Cortex of kidney (tissue), 1 donor: ENCODE measurements around the gene NUCB1.
A peak's percentile ranks its signal among the peaks of the same experiment; 100 is the strongest.

ENCODE experiments used
- DNase-seq: peaks from one replicate; lab custom pipeline; 2025; lab: John Stamatoyannopoulos, UW

Gene NUCB1

DNA sequence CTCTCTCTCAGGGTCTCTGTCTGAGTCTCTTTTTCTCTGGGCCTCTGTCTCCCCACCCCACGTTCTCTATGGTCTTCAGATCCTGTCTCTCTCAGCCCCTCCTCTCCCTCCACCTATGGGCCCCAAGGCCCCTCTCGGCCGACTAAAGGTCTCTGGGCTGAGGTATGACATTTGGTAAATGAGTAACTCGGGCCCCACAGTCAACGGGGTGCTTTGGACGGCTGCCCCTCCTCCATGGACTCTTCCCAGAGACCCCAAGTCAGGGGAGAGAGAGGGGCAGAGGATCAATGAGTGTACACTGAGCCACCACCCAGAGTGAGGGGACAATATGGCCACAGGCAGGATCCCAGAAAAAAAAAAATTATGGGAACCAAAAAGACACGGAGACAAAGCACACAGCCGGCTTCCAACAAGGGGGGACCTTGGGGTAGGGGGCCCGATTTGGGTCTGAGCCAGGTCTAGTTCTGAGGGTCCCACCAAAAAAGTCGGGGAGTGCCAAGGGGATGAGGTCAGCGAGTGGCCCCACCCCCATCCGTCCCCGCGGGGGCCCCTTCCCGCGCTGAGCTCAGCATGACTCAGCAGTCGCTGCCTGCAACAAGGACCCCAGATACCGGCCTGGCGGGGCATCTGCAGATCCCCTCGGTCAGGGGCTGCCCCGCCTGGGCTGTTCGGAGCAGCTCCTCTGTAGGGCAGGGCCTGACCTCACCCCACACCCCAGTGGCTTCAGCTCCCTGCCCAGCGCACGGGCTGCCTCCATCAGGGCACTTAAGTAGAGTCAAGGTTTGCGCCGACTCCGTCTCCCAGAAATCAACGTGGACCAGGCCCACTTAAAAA lies 63.5 kb downstream of the NUCB1 start:
- no peak for DNase-seq

DNA sequence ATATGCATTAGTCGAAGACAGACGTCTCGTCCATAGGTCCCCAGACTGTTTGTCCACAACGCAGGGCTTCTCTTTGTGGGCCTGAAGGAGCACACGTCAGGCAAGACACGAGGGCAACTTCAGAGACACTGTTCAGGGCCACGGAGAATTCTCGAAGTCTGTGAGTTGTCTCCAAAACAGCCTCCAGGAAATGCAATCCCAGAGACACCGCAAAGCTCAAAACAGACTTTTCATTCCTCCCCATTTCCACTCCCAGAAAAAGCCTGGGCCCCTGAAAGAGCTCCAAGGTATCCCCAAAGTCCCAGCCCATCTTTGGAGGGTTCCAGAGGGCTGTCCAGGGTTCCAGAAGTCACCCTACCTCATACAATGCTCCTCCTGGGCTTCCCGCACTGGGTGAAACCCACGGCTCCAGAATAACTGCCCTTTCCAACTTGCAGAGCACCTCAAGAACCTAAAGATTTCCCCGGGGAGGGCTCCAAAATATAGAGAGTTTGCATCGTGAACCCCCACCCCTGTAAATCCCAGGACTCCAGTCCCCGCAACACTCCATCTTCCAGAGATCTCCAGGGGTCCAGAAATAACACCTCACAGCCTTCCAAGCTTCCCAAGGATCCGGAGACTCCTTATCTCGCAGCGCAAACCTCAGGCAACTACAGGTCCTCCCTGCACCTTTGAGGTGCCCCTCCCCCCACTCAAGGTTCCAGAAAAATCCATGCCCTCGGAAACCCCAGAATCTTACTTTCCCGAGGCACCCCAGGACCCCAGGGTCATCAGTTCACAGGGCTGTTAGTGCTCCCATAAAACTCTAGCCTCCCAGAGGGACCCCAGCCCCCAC lies 64.3 kb downstream of the NUCB1 start:
- DNase-seq: no peak

DNA sequence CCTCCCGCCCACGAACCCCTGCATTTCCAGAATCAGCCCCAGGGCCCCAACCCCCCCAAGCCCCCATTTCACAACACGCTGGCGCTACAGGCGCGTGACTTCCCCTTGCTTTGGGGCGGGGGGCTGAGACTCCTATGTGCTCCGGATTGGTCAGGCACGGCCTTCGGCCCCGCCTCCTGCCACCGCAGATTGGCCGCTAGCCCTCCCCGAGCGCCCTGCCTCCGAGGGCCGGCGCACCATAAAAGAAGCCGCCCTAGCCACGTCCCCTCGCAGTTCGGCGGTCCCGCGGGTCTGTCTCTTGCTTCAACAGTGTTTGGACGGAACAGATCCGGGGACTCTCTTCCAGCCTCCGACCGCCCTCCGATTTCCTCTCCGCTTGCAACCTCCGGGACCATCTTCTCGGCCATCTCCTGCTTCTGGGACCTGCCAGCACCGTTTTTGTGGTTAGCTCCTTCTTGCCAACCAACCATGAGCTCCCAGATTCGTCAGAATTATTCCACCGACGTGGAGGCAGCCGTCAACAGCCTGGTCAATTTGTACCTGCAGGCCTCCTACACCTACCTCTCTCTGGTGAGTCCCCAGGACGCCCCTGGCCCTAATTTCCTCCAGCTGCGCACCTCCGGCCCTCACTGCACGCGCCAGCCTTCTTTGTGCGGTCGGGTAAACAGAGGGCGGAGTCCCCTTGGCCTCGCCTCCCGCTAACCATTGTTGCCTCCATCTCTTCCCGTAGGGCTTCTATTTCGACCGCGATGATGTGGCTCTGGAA lies 65.1 kb downstream of the NUCB1 start, which contains the start of gene FTL:
TSS of gene FTL (plus strand) at position 270 of the 766 bp plus-strand sequence. CDS start at position 469, 199 bp downstream.
- peak; percentile 85 for DNase-seq

DNA sequence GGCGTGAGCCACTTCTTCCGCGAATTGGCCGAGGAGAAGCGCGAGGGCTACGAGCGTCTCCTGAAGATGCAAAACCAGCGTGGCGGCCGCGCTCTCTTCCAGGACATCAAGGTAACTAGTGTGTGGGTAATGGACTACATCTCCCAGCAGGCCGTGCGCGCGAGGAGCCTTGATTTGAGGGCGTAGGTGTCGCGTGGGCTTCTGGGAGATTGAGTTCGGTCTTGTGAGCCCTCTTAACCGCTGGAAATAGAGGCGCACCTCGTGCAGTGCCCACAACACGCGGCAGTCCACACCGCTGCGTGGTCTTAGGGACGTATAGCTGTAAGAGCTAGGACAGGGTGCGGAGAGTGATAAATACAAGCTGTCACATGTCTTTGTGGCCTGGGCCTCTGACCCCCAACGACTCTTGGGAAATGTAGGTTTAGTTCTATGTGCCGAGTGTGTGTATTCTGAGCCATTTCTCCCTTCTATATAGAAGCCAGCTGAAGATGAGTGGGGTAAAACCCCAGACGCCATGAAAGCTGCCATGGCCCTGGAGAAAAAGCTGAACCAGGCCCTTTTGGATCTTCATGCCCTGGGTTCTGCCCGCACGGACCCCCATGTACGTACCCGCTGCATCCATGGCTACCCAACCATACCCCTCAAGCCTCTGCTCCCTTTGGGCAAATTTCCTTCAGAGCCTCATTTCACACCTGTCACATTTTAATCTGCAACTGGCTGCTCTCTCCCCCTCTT lies 65.9 kb downstream of the NUCB1 start:
- no peak for DNase-seq

DNA sequence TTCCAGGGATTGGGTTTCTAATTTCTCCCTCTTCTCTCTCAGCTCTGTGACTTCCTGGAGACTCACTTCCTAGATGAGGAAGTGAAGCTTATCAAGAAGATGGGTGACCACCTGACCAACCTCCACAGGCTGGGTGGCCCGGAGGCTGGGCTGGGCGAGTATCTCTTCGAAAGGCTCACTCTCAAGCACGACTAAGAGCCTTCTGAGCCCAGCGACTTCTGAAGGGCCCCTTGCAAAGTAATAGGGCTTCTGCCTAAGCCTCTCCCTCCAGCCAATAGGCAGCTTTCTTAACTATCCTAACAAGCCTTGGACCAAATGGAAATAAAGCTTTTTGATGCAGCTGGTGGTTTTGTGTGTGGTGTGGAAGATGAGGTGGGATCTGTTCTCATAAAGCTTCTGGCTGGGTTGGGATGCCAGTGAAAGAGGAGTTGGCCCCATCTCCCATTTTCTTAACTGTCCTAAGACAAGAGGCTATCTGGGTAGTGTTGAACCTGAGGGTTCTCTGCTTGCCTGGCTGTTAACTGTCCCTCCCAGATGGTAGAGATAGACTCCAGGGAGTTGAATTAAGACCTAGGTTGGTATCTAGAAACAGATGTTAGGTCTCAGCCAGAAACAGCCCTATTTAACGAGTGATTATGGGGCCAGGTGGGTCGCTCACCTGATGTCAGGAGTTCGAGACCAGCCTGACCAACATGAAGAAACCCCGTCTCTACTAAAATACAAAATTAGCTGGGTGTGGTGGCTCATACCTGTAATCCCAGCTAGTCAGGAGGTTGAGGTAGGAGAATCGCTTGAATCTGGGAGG lies 66.6 kb downstream of the NUCB1 start:
- DNase-seq: no peak

DNA sequence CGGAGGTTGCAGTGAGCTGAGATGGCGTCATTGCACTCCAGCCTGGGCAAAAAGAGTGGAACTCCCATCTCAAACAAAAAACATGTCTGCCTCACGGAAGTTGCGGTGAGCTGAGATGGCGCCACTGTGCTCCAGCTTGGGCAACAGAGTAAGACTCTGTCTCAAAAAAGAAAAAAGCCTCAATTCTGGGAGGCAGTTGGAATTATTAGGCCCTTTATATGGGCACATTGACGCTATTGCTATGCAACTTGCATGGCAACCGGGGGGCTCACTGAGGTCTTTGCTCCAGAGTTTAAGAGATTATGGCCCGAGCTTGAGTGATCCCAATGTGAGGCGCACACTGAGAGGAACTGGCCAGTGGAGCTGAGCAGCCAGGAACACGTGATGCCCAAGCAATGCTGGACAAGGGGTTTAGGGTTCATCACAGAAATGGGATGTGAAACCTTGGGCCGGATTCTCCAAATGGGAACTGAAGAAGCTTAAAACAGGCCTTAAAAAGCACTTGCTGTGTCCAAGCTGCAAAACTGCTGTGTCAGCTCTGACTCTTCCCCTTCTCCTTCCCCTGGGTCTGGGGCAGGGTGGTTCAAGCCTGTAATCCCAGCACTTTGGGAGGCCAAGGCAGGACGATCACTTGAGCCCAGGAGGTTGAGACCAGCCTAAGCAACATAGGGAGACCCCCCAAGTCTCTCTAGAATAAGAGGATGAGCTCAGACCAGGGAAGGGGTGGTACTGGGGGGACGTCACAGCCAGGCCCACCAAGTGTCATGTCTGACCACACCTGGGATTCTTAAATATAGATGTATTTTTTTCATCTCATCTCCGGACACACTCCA lies 67.5 kb downstream of the NUCB1 start:
- no peak for DNase-seq

DNA sequence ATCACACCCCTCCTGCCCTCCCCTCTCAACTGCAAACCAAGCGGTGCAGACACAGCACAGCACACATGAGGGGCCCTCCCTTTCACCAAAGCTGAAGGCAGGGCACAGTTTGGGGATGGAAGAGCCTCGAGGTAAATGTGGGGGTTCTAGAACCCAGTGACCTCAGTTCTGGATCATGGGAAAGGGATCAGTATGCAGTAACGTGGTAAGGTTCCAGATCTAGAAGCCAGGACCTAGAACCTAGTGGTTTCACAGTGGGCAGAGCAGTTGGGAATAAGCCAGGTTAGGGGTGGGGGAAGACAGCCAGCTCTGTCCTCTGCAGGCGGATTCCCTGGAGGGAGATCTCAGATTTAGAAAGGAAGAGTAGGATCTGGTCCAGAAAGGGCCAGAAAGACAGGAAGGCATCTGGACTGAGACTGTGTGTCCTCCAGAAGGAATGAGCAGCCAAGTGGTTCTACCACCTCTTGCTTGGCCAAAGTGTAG lies 68.1 kb downstream of the NUCB1 start:
- DNase-seq: no peak

DNA sequence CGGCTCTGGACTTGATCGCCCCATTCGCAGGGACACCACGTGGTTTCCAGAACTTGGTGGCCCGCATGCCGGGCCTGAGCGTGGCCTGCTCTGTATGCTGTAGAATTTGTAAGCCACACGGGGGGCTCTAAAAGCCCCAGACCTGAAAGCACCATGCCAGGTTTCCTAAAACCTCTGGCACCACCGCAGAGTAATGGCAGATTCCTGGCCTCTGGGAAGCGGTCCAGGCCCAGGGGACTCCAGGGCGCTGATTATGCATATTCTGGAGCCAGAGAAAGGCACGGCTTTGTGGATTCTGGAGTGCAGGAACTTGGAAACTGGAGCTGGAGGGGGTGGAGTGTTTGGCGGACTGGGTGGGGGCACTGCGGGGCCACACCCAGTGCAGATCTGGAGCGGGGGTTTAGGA lies 68.7 kb downstream of the NUCB1 start:
- no peak for DNase-seq

DNA sequence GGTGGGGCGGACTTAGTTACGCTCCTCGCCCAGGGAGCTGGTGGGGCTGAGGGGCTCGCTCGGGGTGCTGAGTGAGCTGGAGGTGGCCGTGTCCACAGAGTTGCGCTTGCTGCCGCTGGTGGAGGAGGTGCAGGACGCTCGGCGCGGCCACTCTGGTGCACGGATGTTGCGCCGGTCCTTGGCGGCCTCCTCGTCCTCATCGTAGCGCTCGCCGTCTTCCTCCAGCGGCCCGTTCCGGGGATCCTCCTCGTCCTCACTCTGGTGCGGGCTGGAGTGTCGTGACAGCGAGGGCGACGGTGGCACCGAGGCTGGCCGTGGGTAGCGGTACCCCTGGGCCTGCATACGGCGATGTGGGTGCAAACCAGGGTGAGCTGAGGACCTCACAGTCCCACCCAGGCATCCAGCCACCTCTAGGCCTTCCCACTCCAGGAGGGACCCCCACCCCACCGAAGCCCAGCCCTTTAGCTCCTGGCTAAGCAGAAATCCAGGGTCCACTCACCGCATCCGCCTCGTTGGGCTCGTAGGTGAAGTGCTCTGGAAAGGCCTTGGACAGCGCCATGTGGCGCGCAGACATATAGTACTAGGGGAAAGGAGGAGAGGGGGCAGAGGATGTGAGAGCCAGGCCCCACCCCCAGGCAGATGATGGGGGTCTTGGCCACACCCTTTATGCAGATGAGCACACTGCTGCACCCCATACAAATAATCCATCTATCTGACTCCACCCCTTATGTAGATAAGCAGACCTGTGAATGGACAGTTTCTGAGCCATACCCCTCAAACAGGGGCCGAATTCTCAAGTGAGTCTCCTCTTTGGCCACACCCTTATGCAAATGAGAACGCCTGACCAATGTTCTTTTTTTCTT lies 69.4 kb downstream of the NUCB1 start:
- no peak for DNase-seq

DNA sequence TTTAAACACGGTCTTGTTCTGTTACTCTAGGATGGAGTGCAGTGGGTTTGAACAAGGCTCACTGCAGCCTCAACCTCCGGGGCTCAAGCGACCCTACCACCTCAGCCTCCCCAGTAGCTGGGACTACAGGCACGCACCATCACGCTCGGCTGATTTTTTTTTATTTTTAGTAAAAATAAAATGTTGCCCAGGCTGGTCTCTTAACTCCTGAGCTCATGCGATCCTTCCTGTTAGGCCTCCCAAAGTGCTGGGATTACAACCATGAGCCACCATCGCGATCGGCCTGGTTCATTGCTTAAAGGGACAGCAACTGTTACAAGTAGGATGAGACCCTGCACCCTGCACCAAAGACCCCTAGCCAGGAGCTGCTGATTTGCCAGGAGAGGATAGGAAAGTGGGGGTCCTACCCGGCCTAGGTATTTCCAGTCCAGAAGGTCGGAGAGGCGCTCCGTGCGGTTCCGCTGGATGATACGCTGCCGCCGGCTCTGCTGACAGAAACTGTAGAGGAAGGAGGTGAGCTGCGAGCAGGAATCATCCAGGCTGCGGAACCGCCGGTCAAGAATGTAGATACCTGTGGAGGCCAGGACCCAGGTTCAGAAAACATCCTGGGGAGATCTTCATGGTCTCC lies 70.1 kb downstream of the NUCB1 start:
- no peak for DNase-seq

DNA sequence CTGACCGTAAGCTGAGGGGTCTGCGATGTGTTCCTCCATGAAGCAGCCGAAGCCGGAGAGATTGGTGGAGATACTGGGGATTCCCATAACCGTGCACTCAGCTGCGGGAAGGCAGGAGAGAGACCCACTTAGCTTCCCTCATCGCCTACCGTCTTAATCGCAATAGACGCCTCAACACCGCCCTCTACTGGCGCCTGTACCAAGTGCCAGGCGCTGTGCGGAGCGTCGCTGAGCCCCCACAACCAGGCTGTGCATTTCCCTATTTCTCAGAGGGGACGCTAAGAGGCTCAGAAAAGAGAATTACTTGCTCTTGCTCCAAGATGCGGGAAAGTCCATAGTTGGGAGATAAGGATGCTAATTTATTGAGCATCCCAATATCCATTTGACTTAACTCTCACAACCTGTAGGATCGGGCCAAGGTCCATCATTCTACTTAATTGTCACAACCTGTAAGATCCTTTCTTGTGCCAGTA lies 70.8 kb downstream of the NUCB1 start:
- no peak for DNase-seq
